Measurements from ENCODE around the gene CLDN34.

Gene CLDN34

DNA sequence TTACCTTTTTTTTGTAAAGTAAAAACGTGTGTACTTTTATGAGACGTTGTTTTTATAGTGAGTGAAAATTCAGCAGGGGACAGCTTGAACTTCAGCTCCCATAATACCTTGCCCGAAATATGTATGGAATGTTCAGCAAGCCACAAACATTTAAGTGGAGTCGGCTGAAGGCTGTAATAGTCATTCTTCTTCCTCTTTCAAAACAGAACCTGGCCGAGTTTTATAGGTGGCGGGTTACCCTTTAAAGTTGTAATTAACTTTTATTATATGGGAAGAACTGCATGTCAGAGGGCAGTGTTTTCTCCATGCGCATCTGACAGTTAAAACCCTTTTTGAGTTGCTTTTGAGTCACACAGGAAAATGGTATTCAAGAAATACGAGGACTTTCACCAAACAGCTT, 50.7 kb downstream of the CLDN34 start:
- DNase-seq = no peak
